AG20443 (cell line): ENCODE data around the gene RPS29.
A peak's percentile ranks its signal among the peaks of the same experiment; 100 is the strongest.
"Not testable (repeated sequence)": the region's sequence is repeated elsewhere in the genome, so short reads cannot be mapped to it uniquely, and the experiment has no call there.

Experiments
- DNase-seq: peaks from one replicate; pipeline ENCODE4 v3.0.0; 2012; ENCODE audit warnings: low spot score, mixed read lengths

The RPS29 gene

DNA sequence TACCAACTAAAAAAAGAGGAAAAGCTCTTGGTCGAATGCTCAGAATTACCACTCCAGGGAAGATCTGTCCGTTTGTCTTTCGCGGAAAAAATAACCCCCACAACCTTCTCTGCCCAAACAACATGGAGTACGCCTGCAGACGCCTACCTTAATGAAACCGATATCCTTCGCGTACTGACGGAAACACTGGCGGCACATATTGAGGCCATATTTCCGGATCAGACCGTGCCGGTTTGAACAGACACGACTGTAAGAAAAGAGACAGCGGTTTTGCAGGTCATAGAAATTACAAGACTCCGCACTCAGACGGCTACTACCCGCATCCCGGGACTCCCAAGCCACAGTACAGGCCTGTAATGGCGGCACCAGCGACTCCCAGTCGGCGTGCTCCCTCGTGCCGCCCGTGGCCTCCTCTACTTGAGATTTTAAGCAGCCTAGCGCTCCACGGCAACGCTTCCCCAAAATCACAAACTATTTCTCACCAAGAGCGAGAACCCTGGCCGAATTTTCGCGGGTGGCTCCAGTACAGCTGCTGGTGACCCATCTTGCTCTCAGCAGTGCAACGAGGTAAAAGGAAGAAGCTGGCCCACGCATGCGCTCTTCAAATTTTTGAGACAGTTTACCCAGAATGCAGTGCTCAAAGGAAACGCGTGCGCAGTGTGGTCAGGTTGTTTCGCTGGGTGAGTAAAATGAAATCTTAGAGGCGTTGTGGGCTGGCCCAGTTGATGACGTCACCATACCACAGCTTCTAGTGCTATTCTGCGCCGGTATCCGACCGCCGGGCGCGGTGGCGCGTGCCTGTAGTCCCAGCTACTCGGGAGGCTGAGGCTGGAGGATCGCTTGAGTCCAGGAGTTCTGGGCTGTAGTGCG is at the start of gene RPS29:
TSS of gene RPS29 (minus strand) at position 578 of the 870 bp plus-strand sequence. CDS start at position 544, 34 bp downstream.
- DNase-seq = peak; percentile 97

DNA sequence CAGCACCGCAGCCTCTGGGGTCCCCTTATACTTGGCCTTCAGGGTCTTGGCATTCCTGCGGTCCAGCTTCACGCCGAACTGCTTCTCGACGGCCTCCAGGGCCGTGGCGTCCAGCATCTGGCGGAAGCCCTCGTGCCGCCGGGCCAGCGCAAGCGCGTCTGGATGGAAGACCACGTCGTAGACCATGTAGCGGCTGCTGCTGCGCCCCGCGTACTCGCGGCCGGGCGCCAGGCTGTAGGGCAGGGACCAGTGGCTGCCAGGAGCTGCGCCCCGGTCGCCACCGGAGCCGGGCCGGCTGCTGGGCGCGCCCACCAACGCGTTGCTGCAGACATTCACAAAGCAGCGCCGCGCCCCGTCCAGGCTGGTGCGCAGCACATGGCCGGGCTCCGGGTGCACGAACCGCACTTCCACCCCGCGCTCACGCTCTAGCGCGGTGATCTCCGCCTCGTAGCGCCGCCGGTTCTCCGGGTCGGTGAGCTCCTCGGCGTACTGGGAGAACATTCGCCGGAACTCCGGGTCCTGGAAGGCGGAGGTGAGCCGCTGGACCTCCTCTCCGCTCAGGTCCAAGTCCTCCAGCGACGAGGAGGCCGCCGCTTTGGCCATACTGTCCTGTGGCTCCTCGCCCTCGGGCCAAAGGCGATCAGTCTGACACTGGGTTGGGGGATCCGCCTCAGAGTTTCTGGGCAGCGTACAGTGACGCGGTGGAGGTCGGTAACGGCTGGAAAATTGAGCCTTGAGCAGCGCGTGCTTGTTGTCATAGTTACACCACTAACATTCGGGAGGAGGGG is 48.6 kb upstream of the RPS29 start, which contains the start of gene DNAAF2:
TSS of gene DNAAF2 (minus strand) at position 698 of the 788 bp plus-strand sequence. CDS start at position 603, 95 bp downstream.
- peak; percentile 76 for DNase-seq

DNA sequence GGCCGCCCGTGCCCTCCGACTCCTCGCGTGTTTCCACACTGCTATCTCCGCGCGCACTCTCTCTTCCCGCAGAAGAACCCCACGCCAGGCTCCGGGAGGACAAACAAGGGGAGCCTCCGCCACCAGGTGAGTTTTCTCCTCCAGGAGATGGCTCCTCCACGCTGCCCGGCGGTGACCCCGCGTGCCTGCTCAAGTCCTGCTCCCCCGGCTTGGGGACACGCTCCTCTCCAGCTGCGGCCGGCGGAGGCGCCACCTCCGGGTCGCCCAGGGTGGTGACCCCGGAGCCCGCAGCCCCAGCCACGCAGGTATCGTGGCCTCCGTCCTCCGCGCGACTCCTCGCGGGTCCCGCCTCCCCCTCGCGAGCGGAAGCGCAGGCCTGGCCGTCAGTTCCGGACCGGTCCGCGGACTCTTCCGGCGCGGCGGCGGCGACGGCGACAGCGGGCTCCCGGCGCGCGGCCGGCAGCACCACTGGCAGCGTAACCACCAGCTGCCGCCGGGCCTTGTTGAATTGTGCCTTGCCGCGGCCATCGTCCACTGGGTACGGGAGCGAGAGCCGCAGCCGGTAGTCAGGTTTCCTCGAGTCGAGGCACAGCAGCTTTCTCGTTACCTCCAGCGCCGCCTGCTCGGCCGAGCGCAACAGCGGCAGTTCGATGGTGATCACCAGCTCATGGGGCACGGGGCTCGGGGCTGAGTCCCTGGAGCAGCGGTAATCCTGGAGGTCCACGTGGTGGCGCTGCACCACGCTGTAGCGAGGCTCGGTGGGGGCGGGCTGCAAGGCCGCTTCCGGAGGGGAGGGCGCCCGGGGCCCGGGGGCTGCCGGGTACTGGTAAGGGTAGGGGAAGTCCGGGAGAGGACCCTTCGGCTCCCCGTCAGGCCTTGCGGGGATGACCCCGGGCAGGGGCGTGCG is 47.7 kb upstream of the RPS29 start:
- peak; percentile 94 for DNase-seq

DNA sequence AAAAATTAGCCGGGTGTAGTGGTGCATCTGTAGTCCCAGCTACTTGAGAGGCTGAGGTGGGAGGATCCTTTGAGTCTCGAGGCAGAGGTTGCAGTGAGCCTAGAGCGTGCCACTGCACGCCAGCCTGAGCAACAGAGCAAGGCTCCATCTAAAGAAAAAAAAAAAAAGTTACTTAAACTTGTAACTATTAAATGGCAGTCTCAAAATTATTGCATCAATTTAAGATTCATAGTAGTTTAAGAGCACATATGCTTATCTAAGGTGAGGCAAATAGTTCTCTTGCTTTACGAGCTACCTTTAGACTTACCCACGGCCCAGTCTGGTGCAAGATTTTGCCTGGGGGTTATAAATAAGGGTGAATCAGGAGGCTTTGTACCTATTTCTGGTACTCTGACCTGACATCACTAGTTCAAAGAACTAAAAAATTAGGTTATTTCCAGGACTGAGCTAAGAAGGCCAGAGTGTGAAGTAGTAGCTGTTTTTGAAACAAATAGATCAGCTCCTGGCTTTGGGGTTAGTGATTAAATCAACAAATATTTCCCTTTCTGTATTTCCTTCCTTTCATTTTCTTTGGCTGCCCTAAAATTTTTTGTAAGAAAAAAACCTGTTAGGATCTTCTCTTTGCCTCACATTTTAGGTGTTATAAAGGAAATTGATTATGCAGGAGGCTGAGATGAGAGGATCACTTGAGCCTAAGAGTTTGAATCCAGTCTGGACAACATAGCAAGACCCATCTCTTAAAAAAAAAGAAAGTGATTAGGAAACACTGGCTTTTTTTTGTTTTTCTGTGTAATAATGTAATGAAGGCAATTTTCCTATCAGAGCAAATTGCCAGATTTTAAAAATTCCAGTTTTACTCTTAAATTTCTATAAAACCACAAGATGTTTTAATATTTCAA is 38.0 kb upstream of the RPS29 start:
- no peak for DNase-seq

DNA sequence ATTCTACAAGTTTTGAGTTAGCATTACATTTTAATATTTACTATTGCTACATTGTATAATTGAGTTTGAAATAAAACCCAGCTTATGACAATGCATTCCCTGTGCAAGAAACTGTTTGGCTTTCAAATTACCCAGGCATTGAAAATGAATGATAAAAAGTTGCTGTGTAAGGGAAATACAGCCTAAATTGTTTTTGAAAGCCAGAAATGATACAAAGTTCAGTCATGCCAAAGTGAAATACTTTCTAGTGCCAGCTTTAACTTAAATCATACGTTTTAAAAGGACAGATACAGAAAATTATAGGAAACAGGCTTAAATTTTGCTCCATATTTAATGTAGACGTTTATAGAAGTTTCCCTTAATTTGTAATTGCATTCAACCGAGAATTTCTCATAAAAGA is 37.2 kb upstream of the RPS29 start:
- DNase-seq = no peak

DNA sequence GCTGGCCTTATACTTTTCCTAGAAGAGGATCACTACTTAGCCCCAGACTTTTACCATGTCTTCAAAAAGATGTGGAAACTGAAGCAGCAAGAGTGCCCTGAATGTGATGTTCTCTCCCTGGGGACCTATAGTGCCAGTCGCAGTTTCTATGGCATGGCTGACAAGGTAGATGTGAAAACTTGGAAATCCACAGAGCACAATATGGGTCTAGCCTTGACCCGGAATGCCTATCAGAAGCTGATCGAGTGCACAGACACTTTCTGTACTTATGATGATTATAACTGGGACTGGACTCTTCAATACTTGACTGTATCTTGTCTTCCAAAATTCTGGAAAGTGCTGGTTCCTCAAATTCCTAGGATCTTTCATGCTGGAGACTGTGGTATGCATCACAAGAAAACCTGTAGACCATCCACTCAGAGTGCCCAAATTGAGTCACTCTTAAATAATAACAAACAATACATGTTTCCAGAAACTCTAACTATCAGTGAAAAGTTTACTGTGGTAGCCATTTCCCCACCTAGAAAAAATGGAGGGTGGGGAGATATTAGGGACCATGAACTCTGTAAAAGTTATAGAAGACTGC is 35.9 kb upstream of the RPS29 start:
- DNase-seq = no peak

DNA sequence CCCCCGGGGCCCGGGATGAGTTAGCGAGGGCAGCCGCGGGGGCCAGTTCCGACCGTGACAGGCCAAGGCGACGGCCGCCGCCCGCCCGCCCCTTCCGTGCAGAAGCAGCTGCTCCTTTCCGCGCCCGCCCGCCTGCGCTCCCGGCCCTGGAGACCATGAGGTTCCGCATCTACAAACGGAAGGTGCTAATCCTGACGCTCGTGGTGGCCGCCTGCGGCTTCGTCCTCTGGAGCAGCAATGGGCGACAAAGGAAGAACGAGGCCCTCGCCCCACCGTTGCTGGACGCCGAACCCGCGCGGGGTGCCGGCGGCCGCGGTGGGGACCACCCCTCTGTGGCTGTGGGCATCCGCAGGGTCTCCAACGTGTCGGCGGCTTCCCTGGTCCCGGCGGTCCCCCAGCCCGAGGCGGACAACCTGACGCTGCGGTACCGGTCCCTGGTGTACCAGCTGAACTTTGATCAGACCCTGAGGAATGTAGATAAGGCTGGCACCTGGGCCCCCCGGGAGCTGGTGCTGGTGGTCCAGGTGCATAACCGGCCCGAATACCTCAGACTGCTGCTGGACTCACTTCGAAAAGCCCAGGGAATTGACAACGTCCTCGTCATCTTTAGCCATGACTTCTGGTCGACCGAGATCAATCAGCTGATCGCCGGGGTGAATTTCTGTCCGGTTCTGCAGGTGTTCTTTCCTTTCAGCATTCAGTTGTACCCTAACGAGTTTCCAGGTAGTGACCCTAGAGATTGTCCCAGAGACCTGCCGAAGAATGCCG is 35.1 kb upstream of the RPS29 start:
- peak; percentile 55 for DNase-seq

DNA sequence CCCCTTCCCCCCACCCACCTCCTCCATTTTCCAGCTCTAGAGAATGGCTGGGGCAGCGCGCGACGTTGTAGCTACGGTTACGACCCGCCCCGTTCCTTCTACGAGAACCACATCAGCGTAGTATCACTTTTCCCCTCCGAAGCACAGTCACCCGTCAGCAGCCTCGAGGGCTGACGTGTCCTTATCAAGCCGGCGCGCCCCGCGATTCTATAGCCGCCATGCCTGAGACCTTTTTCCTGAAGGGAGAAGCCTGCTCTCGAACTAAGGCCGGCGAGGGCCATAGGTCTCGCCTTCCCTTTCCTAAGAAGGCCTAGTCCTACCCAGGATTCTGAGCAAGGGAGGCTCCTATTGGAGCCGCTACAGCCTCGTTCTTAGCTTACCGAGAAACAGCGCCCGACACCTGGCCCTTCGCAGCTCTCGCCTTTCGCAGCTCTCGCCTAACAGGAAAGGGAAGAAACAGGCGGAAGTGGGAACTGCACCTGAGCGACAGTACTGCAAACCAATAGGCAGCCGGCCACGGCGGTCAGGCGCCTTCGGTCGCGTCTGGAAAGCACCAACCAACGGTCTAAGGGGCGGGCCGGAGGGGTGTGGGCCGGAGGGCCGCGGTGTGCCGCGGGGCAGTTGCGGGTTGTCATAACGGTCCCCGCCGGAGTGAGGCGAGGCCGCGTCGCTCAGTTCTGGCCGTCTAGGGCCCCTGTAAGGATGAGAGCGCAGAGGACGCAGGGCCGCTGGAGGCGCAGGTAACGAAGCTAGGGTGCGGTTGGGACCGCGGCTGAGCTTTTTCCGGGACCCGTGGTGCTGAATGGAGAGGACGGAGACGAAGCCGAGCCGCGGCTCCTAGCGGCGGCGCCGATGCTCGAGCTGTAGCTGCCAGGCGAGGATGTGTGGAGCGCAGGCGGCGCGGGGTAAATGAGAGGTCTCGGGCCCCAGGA is 34.3 kb upstream of the RPS29 start, which contains the start of the genes MGAT2 and RPL36AL:
TSS of gene MGAT2 (plus strand) at position 618 of the 932 bp plus-strand sequence. CDS start 470 bp downstream, outside the sequence.
TSS of gene RPL36AL (minus strand) at position 445 of the 932 bp plus-strand sequence. CDS start 1,522 bp downstream, outside the sequence.
- peak; percentile 98 for DNase-seq

DNA sequence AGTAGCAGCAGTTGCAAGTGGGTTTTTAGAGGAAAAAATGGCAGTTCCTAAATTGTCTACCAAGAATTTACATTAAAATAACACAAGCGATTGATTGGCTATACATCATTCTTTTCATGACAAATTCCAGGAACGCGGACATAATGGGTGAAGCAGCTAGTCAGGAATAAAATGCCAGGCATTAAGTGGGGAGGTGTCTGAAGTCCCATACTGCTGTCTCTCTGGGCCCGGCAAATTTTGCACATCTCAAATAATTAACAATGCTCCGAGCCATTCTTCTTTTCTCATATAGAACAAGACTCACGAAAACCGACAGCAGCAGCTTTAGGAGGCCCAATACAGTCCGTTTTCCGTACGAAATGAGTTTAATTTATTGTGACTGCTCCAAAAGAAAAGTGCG is 33.5 kb upstream of the RPS29 start:
- DNase-seq = no peak

DNA sequence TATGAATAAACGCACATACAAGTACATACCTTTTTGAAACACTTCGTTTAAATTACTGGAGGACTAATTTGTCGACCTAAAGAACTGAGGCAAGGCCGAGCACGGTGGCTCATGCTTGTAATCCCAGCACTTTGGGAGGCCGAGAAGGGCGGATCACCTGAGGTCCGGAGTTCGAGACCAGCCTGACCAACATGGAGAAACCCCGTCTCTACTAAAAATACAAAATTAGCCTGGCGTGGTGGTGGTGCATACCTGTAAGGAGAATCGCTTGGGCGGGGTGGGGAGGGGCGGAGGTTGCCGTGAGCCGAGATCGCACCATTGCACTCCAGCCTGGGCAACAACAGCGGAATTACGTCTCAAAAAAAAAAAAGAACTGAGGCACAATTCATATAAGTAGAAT is 33.1 kb upstream of the RPS29 start:
- not testable (repeated sequence) for DNase-seq

DNA sequence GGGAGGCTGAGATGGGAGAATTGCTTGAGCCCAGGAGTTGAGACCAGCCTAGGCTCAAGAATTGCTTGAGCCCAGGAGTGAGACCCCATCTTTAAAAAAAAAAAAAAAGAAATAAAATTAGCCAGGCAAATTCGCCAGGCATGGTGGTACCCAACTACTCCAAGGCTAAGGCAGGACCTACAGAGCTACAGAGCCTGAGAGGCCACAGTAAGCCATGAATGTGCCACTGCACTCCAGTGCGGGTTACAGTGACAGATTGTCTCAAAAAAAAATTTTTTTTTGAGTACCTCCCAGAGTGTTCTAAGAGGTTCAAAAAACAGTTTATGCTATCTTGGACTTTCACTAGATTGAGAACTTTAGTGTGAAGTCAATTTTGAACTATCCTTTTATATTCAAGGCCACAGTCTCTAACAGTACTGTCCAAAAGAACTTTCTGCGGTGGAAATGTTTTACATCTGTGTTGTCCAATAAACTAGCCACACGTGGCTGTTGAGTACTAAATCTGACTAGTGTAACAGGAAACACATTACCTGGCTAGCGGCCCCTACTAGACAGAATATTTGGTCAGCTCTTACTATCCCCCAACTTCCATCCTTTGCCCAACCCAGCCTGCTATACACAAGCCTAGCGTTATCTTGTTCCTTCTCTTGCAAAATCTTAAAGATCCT is 31.8 kb upstream of the RPS29 start:
- DNase-seq = no peak

DNA sequence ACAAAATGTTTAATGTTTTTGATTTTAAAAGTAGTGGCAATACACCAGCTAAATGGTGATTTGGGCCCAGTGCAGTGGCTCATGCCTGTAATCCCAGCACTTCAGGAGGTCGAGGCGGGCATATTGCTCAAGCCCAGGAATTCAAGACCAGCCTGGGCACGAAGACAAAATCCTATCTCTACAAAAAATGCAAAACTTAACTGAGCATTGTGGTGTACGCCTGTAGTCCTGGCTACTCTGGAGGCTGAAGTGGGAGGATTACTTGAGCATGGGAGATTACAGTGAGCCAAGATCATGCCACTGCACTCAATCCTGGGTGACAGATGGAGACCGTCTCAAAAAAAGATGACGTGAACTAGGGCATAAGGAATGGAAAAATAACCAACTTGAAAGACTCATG is 29.6 kb upstream of the RPS29 start:
- DNase-seq = no peak

DNA sequence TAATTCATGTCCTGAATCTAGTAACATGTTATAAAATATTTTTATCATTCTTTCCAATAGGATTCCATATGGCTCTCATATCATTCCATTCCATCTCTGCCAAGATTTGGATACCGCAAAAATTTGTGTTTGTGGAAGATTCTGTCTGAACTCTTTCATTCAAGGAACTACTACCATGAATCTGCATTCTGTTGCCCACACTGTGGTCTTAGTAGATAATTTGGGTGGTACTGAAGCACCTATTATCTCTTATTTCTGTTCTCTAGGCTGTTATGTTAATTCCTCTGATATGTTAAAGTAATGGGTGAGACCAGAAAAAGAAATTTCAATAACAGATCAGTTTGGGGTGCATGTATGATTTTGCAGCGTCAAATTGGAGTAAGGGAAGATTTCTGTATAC is 28.0 kb upstream of the RPS29 start:
- DNase-seq = no peak

DNA sequence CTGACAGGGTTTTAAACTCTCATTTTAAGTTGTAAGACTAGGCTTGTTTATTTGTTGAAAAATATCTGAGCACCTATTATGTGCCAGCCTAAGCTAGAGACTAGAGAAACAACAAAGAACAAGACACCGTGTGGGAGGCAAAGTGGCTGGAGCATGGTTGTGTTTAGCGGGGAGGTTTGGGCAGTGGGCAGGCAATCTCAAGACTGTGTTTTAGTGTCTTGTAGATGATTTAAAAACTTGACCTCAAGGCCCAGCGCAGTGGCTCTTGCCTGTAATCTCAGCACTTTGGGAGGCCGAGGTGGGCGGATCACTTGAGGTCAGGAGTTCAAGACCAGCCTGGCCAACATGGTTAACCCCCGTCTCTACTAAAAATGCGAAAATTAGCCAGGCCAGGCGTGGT is 26.5 kb upstream of the RPS29 start:
- no peak for DNase-seq

DNA sequence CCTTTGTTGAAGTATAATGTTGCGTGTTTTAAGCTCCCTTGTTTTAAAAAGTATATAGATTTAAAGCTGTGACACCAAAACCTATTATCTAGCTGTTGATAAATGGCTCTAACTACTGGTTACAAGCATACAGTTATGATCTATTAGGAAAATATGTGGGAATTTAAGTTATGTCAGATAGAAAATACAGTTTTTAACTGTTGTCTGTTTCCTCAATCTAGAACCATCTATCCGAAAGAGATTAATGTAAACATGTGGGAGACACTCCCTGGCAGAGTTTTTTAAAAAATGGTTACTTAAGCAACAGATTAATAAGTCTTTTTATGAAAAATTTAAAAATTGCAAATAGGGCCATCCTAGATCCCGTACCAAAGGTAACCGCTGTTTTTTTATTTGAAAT is 26.1 kb upstream of the RPS29 start:
- DNase-seq = no peak

DNA sequence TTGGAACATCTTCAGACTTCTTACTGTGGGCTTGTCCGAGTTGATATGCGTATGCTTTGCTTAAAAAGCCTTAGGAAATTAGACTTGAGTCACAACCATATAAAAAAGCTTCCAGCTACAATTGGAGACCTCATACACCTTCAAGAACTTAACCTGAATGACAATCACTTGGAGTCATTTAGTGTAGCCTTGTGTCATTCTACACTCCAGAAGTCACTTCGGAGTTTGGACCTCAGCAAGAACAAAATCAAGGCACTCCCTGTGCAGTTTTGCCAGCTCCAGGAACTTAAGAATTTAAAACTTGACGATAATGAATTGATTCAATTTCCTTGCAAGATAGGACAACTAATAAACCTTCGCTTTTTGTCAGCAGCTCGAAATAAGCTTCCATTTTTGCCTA is 21.4 kb upstream of the RPS29 start:
- no peak for DNase-seq

DNA sequence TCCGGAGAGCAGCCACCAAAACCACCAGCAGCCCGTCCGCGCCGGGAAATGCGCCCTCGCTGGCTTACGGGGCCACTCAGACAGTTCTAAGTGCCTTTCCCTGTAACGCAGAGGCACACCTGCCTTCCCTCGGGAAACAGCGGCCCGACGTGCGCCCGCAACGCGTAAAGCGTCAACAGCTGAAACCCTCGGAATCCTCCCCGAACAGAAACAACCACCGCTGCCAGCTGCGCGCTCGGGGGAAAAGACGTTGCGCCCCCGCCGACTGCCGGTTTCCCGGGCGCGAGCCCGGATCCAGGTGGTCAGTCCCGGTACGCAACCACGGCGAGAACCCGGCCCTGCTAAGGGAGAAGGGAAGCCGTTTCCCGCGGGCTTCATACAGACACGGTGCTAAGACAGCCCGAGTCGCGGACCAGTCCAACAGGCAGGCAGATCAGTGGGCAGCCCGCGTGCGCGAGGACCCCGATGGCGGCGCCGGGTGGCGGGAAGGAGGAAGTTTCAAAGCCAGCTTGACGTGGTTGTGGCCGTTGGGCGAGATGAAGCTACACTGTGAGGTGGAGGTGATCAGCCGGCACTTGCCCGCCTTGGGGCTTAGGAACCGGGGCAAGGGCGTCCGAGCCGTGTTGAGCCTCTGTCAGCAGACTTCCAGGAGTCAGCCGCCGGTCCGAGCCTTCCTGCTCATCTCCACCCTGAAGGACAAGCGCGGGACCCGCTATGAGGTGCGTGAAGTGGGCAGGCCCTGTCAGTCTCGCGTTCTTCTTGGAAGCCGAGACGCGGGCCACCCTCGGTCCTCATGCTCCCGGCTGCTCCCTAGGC is 12.5 kb upstream of the RPS29 start, which contains the start of gene LRR1:
TSS of gene LRR1 (plus strand) at position 456 of the 816 bp plus-strand sequence. CDS start at position 537, 81 bp downstream.
- DNase-seq = peak; percentile 91
